Lower leg skin (tissue), 3 donors: ENCODE measurements around the gene DPH7.

ENCODE experiments used
- CTCF ChIP-seq, 3 donors: fragments of 450-650 bp; IDR thresholded peaks; one replicate each; pipeline ENCODE4 v1.5.1; 2016; ENCODE audit warnings: antibody characterized with exemption in 3 of 3, mild to moderate bottlenecking in 3 of 3, moderate library complexity in 2 of 3
- POLR2A ChIP-seq, 2 donors: fragments of 450-650 bp; IDR thresholded peaks; one replicate each; pipeline ENCODE4 v1.6.1; 2016 to 2017; ENCODE audit warnings: antibody characterized with exemption in 2 of 2, mild to moderate bottlenecking in 1 of 2, moderate library complexity in 1 of 2

GRCh38 chr9:137575364-137575715 is 3.4 kb downstream of the DPH7 start:
- TF ChIP-seq POLR2A (IDR thresholded peaks at IDR 0.05) (no peak), CTCF (IDR thresholded peaks at IDR 0.05) (no peak)
